ENCODE data around the gene RABGEF1. TPM values are rescaled to one million over a fixed set of nuclear protein-coding genes. Genes with fewer than 3 reads are reported as not detected.
A peak's percentile ranks its signal among the peaks of the same experiment; 100 is the strongest.

The RABGEF1 gene
- total and polyA plus RNA-seq, 9 of the 15 experiments (the other 6 are each of a cell fraction or from before 2014, with no cell fraction given), result 7.0 to 29.3 (median 20.5) TPM

GRCh38 chr7:66698652-66699205, 41.8 kb upstream of the RABGEF1 start:
- BruUV-seq (replicated peaks), result no TSS peak
- Histone ChIP-seq H3K36me3 (ENCODE audit: control insufficient read depth, insufficient read depth, low read length) (no peaks in the 10 kb centered on the region), H3K4me1 (replicated peaks in 1 of 2; ENCODE audit: control insufficient read depth in 2 of 2, insufficient read depth in 2 of 2, low read length in 2 of 2) (peaks cover 0 to 9% of the 10 kb centered on the region in 2 experiments; a peak in 1 of 5 replicates), H3K79me2 (ENCODE audit: control insufficient read depth, insufficient read depth, low read length) (no peaks in the 10 kb centered on the region), H4K20me1 (replicated peaks; ENCODE audit: control insufficient read depth, insufficient read depth, low read length) (no peaks in the 10 kb centered on the region; the same call in none of the 2 replicates), H3K27me3 (ENCODE audit: control insufficient read depth in 2 of 2, insufficient read depth in 2 of 2, low read length in 2 of 2) (no peaks in the 10 kb centered on the region), H3K4me3 (no peak overlapping the region), H2AFZ (ENCODE audit: low read depth, low read length) (no peak overlapping the region), H3K9ac (ENCODE audit: insufficient read depth in 1 of 2, low read depth in 2 of 2, low read length in 2 of 2) (peak overlapping the region in 1 of 2 experiments; percentile 75; a peak in 2 of 4 replicates), H3K9me3 (replicated peaks; ENCODE audit: control insufficient read depth, insufficient read depth, low read depth, low read length) (no peaks in the 10 kb centered on the region), H3K9me1 (ENCODE audit: control insufficient read depth, insufficient read depth, low read length) (no peaks in the 10 kb centered on the region), H3K27ac (ENCODE audit: extremely low read depth, low read depth, low read length) (no peak overlapping the region), H3K4me2 (ENCODE audit: insufficient read depth, low read length) (no peak overlapping the region)
- WGBS (ENCODE audit: insufficient coverage, low coverage, missing lambda C conversion rate), result 43% methylated on average over 10 of the region's 10 CpGs
- peak in 2 of 4 experiments; percentile 13 to 15 for DNase-seq (ENCODE audit: extremely low read depth in 1 of 4, low spot score in 3 of 4)
- intact Hi-C loops (cut with micrococcal nuclease) (no loop called here), in situ Hi-C loops (cut with MboI) (no loop called here)
- no peak for FAIRE-seq
- ChIA-PET CTCF (ENCODE audit: low intra/inter-chr PET ratio) (no interaction called here), POLR2A (interaction anchor here (0.6 to 2.5 kb wide), 2 partner anchors 15 to 405 kb away, joined by 3 to 7 read pairs; no protein-coding TSS in a partner anchor)
- ATAC-seq, result no peak; the same call in 2 of the 3 replicates
- TF ChIP-seq FOXA1 (IDR thresholded peaks at IDR 0.05; ENCODE audit: borderline replicate concordance), result no peak
- TF ChIP-seq RCOR1 (IDR thresholded peaks at IDR 0.05; ENCODE audit: borderline replicate concordance in 1 of 2, low read depth in 2 of 2, low read length in 2 of 2), result 0 out of 4 replicates have a peak, but pooled peaks of 1 of the 2 experiments have one; percentile 23
- TF ChIP-seq ZFP30 (CRISPR knock-in tag; IDR thresholded peaks at IDR 0.05; ENCODE audit: borderline replicate concordance), result no peak
- TF ChIP-seq RBM34 (IDR thresholded peaks at IDR 0.05; ENCODE audit: borderline replicate concordance, insufficient read depth, low read length), result no peak
- peak; percentile 75 for TF ChIP-seq BCOR (IDR thresholded peaks at IDR 0.05)
- no peak for TF ChIP-seq ZNF354B (CRISPR knock-in tag; IDR thresholded peaks at IDR 0.05)
- no peak for TF ChIP-seq SMC3 (conservative IDR thresholded peaks at IDR 0.05; ENCODE audit: insufficient read depth, low read depth, low read length)
- no peak for TF ChIP-seq ZNF408 (CRISPR knock-in tag; IDR thresholded peaks at IDR 0.05; ENCODE audit: low read depth)
- TF ChIP-seq, protein P1, sequence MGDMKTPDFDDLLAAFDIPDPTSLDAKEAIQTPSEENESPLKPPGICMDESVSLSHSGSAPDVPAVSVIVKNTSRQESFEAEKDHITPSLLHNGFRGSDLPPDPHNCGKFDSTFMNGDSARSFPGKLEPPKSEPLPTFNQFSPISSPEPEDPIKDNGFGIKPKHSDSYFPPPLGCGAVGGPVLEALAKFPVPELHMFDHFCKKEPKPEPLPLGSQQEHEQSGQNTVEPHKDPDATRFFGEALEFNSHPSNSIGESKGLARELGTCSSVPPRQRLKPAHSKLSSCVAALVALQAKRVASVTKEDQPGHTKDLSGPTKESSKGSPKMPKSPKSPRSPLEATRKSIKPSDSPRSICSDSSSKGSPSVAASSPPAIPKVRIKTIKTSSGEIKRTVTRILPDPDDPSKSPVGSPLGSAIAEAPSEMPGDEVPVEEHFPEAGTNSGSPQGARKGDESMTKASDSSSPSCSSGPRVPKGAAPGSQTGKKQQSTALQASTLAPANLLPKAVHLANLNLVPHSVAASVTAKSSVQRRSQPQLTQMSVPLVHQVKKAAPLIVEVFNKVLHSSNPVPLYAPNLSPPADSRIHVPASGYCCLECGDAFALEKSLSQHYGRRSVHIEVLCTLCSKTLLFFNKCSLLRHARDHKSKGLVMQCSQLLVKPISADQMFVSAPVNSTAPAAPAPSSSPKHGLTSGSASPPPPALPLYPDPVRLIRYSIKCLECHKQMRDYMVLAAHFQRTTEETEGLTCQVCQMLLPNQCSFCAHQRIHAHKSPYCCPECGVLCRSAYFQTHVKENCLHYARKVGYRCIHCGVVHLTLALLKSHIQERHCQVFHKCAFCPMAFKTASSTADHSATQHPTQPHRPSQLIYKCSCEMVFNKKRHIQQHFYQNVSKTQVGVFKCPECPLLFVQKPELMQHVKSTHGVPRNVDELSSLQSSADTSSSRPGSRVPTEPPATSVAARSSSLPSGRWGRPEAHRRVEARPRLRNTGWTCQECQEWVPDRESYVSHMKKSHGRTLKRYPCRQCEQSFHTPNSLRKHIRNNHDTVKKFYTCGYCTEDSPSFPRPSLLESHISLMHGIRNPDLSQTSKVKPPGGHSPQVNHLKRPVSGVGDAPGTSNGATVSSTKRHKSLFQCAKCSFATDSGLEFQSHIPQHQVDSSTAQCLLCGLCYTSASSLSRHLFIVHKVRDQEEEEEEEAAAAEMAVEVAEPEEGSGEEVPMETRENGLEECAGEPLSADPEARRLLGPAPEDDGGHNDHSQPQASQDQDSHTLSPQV (IDR thresholded peaks at IDR 0.05), result no peak
- no peak for TF ChIP-seq ZNF830 (CRISPR knock-in tag; IDR thresholded peaks at IDR 0.05)
- peak; percentile 37; the same call in 1 of the 2 replicates for TF ChIP-seq POLR2G (IDR thresholded peaks at IDR 0.05; ENCODE audit: low read depth, low read length)
- no peak for TF ChIP-seq CREB1 (IDR thresholded peaks at IDR 0.05)
- TF ChIP-seq CREB1 (CRISPR knock-in tag; IDR thresholded peaks at IDR 0.05), result no peak
- peak in 1 of 2 experiments; percentile 46; a peak in 2 of 4 replicates for TF ChIP-seq KDM1A (IDR thresholded peaks at IDR 0.05)
- TF ChIP-seq BMI1 (IDR thresholded peaks at IDR 0.05; ENCODE audit: low read length), result no peak
- no peak for TF ChIP-seq MNT (conservative IDR thresholded peaks at IDR 0.05)
- TF ChIP-seq EHMT2 (IDR thresholded peaks at IDR 0.05), result no peak
- TF ChIP-seq RBM25 (IDR thresholded peaks at IDR 0.05; ENCODE audit: low read depth, low read length, severe bottlenecking), result peak; percentile 52
- peak; percentile 76 for TF ChIP-seq ZNF263 (CRISPR knock-in tag; IDR thresholded peaks at IDR 0.05; ENCODE audit: borderline replicate concordance)
